Transverse colon (tissue), 4 donors: Measurements from ENCODE around the gene CPNE4. TPM values are rescaled to one million over a fixed set of nuclear protein-coding genes. Genes with fewer than 3 reads are reported as not detected.

Source experiments
- DNase-seq: peaks from one replicate; pipeline ENCODE4 v3.0.0-alpha.2; 2019
- H3K27ac ChIP-seq, 4 donors: fragments of 200-600 bp; sonication (generic); 2 replicates each; pipeline ENCODE4 v1.5.1; 2016 to 2018; ENCODE audit warnings: inconsistent platforms in 4 of 4
- H3K27me3 ChIP-seq: fragments of 200-600 bp; sonication (generic); 2 replicates; pipeline ENCODE4 v1.5.1; 2017; ENCODE audit warnings: inconsistent platforms
- H3K36me3 ChIP-seq, 4 donors: fragments of 200-600 bp; sonication (generic); 2 replicates each; pipeline ENCODE4 v1.5.1; 2017 to 2019; ENCODE audit warnings: inconsistent platforms in 4 of 4
- H3K4me1 ChIP-seq, 4 donors: fragments of 200-600 bp; sonication (generic); 2 replicates each; pipeline ENCODE4 v1.5.1; 2017 to 2020; ENCODE audit warnings: inconsistent platforms in 4 of 4
- H3K4me3 ChIP-seq, 4 donors: fragments of 200-600 bp; sonication (generic); 1 replicate in 1 of 4; 2 replicates in 3 of 4; pipeline versions ENCODE4 v1.5.1 to v1.6.1; 2017 to 2019; ENCODE audit warnings: inconsistent platforms in 4 of 4
- H3K9me3 ChIP-seq, 2 donors: fragments of 200-600 bp; sonication (generic); 2 replicates each; pipeline ENCODE4 v1.5.1; 2017 to 2019; ENCODE audit warnings: inconsistent platforms in 2 of 2
- CTCF ChIP-seq, 5 experiments: fragments of 200-600 bp in 3 of 5; fragments of 450-650 bp in 2 of 5; sonication (generic) in 3 of 5; IDR thresholded peaks; 1 replicate in 2 of 5; 2 replicates in 3 of 5; pipeline ENCODE4 v1.5.1; 2016 to 2017; ENCODE audit warnings: antibody characterized with exemption in 5 of 5, inconsistent platforms in 3 of 5, mild to moderate bottlenecking in 2 of 5, moderate library complexity in 1 of 5
- EP300 ChIP-seq: sonication (generic); formaldehyde crosslinking; IDR thresholded peaks from one replicate; pipeline ENCODE4 v1.6.1; 2017; ENCODE audit warnings: antibody characterized with exemption, low read depth
- POLR2A ChIP-seq: fragments of 450-650 bp; IDR thresholded peaks from one replicate; pipeline ENCODE4 v1.6.1; 2016; ENCODE audit warnings: antibody characterized with exemption, mild to moderate bottlenecking, moderate library complexity
- POLR2AphosphoS5 ChIP-seq, 3 donors: sonication (generic); formaldehyde crosslinking; IDR thresholded peaks; one replicate each; pipeline ENCODE4 v1.6.1; 2016; ENCODE audit warnings: antibody characterized with exemption in 3 of 3
- WGBS, 2 donors: methylation state at CpG; one replicate each; pipeline ENCODE4 v1.1.5; 2018; ENCODE audit warnings: low coverage in 1 of 2; 5-methylcytosine and 5-hydroxymethylcytosine counted together
- in situ Hi-C, 4 donors: fragments of 200-750 bp; cut with MboI; loops; one replicate each; pipeline versions ENCODE4 v1.15.0 to v1.15.1; 2017; ENCODE audit warnings: low sequenced_read_pairs in 3 of 4, low pct_ligation_motif_present in 1 of 4, low pct_unique_long_range_greater_than_20kb in 1 of 4
- intact Hi-C: fragments of 100-400 bp; cut with DNase I; formaldehyde crosslinking; loops from one replicate; pipeline ENCODE4 v1.15.1; 2023; ENCODE audit warnings: low total_unique reads
- total RNA-seq, 4 donors: library from RNA; depleted of rRNA; stranded (reverse); fragments of >200 nt; gene quantifications; one replicate each; pipeline ENCODE4 v1.1.0, GENCODE V29; 2016

Gene CPNE4
- total RNA-seq, 4 donors from 2014 or later: 0.16 to 1.5 TPM; not detected in 2

DNA sequence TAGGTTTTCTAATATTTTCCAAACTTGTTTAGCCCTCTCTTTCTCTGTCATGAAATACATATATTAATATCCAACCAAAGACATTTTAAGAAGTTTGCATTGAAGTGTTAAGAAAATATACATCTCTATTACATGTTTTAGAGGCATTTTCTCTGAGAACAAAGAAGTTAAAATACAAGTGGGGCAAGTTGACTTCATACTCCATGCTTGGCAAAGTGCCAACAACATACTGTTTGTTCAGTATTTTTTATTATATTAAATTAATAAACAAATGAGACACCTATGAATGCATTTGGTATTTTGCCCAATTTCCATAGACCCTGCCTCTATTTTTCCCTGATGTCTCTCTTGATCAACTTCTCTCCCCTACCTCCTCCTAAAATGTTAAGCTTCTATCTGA is 299.3 kb downstream of the CPNE4 start:
- intact Hi-C loops (no loop called here), in situ Hi-C loops (no loop called here)
- DNase-seq: no peak
- no peak overlapping the region for H3K4me3 ChIP-seq
- H3K27me3 ChIP-seq: no peaks in the 10 kb centered on the region
- no peak for TF ChIP-seq CTCF (IDR thresholded peaks at IDR 0.05)
- no peak for TF ChIP-seq POLR2AphosphoS5 (IDR thresholded peaks at IDR 0.05)
- no peak for TF ChIP-seq EP300
- TF ChIP-seq POLR2A: no peak
- no peaks in the 10 kb centered on the region for H3K4me1 ChIP-seq
- no peak overlapping the region for H3K27ac ChIP-seq
- H3K36me3 ChIP-seq: no peaks in the 10 kb centered on the region
- H3K9me3 ChIP-seq: no peaks in the 10 kb centered on the region

- Histone ChIP-seq H3K36me3 (no peaks in the 10 kb centered on the region), H3K27ac (no peak overlapping the region), H3K27me3 (no peaks in the 10 kb centered on the region), H3K4me3 (no peak overlapping the region), H3K9me3 (no peaks in the 10 kb centered on the region), H3K4me1 (no peaks in the 10 kb centered on the region)
- DNase-seq: no peak
- intact Hi-C loops (no loop called here), in situ Hi-C loops (no loop called here)
- no peak for TF ChIP-seq EP300
- TF ChIP-seq POLR2AphosphoS5 (IDR thresholded peaks at IDR 0.05): no peak
- no peak for TF ChIP-seq CTCF (IDR thresholded peaks at IDR 0.05)
- TF ChIP-seq POLR2A: no peak
Measured at GRCh38 chr3:131735116-131735515, 299.7 kb downstream of the CPNE4 start.

DNA sequence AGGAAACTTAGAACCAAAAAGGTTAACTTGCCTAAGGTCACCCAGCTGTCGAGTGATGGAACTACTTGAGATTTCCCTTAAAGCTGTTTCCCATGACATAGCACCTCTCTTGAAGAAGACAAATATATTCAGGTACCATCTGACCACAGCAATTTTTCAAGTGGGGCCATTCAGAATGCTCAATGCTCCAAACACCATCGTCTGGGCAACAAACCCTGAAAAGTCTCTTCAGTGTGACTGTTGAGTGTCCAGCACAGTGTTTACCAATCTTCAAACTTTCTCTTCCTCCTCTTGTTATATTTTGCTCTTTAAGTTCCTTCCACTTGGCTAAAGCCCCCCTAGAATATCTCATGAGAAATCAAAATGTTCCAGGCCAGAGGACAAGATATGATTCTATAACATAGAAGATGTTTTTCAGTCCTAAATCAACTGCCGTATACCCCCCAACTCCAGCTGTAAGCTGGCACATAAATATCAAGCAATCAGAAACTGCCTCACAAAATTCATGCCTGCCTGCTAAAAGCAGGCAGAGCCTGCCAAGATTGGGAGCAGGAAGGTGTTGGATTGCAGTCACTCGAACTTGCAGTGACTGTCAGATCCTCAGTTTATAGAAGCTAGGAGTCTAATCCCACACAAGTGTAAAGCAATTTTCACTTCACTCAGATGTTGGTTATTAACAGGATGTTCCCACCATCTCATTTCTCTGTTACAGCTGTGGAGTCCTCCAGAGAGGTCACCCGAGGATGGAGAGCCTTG is 301.6 kb downstream of the CPNE4 start:
- H3K27ac ChIP-seq: no peak overlapping the region
- no peak for DNase-seq
- no peaks in the 10 kb centered on the region for H3K4me1 ChIP-seq
- H3K27me3 ChIP-seq: no peaks in the 10 kb centered on the region
- no peaks in the 10 kb centered on the region for H3K9me3 ChIP-seq
- 52 to 69% methylated on average over 2 to 5 of the region's 5 CpGs for WGBS, 2 donors
- TF ChIP-seq POLR2A: no peak
- H3K4me3 ChIP-seq: no peak overlapping the region
- in situ Hi-C loops (no loop called here), intact Hi-C loops (no loop called here)
- H3K36me3 ChIP-seq: no peaks in the 10 kb centered on the region

DNA sequence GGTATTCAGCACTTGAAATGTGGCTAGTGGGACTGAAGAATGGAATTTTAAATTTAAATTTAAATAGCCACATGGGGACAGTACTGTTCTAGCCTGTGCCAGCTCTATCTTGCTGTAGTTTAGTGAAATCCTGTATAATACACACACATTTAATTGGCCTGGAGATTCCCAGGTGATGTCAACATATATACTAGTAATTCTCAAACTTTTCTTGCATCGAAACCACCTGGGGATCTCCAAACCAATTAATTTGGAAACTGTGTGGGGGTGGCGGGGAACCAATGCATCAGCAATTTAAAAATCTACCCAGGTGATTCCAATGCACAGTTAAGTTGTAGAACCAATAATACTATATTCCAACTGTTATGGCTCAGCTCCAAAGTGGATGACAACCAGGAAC is 303.1 kb downstream of the CPNE4 start:
- intact Hi-C loops: no loop called here
- WGBS, 2 donors: 82% methylated on average over 2 of the region's 2 CpGs; no CpG with 5 or more reads in 1 of the 2 donors
- H3K4me3 ChIP-seq: no peak overlapping the region
- H3K27me3 ChIP-seq: no peaks in the 10 kb centered on the region
- H3K36me3 ChIP-seq: no peaks in the 10 kb centered on the region
- TF ChIP-seq EP300 (no peak), CTCF (IDR thresholded peaks at IDR 0.05) (no peak), POLR2A (no peak), POLR2AphosphoS5 (IDR thresholded peaks at IDR 0.05) (no peak)
- no peaks in the 10 kb centered on the region for H3K4me1 ChIP-seq
- no peak overlapping the region for H3K27ac ChIP-seq
- in situ Hi-C loops: no loop called here
- no peaks in the 10 kb centered on the region for H3K9me3 ChIP-seq
- DNase-seq: no peak

- 54 to 70% methylated on average over 1 of the region's 1 CpG for WGBS, 2 donors
- in situ Hi-C loops: no loop called here
- no peaks in the 10 kb centered on the region for H3K9me3 ChIP-seq
Measured at GRCh38 chr3:131730581-131730980, 304.2 kb downstream of the CPNE4 start.

More at GRCh38 chr3:131730581-131730980, 304.2 kb downstream of the CPNE4 start:
- H3K36me3 ChIP-seq: no peaks in the 10 kb centered on the region
- H3K4me1 ChIP-seq: no peaks in the 10 kb centered on the region
- H3K27ac ChIP-seq: no peak overlapping the region
- intact Hi-C loops: no loop called here
- TF ChIP-seq EP300 (no peak), POLR2AphosphoS5 (IDR thresholded peaks at IDR 0.05) (no peak), CTCF (IDR thresholded peaks at IDR 0.05) (no peak), POLR2A (no peak)
- no peak overlapping the region for H3K4me3 ChIP-seq
- DNase-seq: no peak
- no peaks in the 10 kb centered on the region for H3K27me3 ChIP-seq
